ENCODE data around the gene TMEM91.
"Not testable (repeated sequence)": the region's sequence is repeated elsewhere in the genome, so short reads cannot be mapped to it uniquely, and the experiment has no call there.

Gene TMEM91

DNA sequence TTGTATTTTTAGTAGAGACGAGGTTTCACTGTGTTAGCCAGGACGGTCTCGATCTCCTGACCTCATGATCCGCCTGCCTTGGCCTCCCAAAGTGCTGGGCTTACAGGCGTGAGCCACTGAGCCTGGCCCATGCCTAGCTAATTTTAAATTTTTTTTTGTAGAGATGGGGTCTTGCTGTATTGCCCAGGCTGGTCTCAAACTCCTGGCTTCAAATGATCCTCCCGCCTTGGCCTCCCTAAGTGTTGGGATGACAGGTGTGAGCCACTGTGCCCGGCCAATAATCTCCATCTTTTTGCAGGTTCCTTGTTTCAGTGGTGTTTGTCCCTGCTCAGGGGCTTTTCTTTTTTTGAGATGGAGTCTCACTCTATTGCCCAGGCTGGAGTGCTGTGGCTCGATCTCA, 5.2 kb downstream of the TMEM91 start:
- DNase-seq: not testable (repeated sequence)

DNA sequence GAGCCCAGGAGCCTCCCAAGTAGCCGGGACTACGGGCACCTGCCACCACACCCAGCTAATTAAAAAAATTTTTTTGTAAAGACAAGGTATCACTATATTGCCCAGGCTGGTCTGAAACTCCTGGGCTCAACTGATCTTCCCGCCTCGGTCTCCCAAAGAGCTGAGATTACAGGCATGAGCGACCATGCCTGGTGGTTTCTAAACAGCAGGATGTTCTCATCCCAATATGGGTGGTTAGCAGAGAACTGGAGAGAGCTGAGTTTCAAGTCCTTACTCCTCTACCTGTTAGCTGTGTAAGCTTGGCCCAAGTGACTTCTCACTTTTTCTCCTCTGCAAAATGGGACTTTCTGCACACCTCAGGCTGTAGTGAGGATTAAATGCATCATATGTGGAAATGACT, 8.0 kb downstream of the TMEM91 start:
- no peak for DNase-seq

DNA sequence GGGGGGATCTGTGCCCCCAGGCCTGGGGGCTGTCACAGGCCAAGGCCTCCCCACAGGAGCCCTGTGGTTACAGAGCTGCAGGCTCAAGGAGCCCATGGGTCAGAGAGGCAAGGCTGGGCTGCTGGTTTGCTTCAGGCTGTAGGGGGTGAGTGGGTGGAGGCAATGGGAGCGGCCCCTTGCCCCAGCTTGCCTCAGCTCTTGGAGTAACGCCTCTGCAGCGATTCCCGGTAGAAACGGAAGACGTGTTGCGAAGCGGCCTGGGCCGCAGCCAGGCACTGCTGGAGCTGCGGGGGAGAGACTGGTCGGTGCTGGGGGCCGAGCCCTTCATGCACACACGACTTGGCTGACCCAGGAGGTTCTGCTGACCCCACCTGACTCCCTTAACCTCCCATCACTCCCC, 10.1 kb downstream of the TMEM91 start:
- DNase-seq: no peak

DNA sequence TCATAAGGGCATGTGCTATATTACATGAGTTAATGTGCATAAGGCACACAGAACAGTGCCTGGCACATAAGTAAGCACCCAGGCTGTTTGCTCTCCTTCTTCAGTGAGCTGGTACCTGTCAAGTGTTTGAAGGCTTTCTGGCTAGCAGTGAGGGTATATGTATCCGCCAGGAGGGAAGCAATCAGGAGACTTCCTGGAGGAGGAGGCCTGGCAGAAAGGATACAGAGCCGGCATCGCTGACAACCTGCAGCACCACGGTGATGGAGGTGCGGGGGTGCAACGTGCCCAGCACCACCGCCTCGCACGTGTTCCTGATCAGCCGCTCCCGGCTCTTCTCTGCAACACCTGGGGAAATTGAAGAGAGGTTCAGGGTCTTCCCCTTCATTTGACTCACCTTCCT, 15.3 kb downstream of the TMEM91 start:
- DNase-seq: no peak

DNA sequence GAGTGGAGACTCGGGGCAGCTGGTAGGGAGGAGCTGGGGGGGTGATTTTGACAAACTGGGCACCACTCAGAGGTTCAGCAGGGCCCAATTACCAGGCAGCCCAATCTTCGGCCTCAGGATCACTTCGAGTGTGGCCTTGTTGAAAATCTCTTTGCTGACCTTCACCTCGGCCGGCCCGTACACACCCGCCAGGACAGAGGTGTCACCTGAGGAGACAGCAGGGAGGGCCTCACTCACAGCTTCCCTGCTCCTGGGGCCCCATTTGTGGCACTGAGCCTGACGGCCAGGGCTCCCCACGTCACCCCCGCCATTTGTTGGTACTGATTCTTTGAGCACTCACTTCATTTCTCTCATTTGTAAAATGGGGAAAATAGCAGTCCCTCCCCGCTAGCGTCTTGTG, 16.4 kb downstream of the TMEM91 start:
- DNase-seq: no peak

DNA sequence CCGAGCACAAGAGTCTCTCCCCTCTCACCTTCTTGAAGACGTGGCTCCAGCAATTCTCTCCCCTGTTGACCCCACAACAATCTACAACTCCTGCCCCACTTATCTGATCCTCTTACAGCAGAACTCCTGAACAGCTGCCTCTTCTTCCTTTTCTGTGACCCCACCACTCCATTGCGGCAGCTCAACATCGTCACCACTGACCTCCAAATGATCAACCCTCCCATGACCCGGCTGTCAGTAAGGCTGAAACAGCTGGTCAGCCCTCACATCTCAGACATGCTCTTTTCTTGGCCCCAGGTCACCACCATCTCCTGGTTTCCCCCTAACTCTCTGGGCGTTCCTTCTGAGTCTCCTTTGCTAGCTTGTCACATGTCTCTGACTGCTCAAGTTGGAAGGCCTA, 19.0 kb downstream of the TMEM91 start:
- DNase-seq: no peak

DNA sequence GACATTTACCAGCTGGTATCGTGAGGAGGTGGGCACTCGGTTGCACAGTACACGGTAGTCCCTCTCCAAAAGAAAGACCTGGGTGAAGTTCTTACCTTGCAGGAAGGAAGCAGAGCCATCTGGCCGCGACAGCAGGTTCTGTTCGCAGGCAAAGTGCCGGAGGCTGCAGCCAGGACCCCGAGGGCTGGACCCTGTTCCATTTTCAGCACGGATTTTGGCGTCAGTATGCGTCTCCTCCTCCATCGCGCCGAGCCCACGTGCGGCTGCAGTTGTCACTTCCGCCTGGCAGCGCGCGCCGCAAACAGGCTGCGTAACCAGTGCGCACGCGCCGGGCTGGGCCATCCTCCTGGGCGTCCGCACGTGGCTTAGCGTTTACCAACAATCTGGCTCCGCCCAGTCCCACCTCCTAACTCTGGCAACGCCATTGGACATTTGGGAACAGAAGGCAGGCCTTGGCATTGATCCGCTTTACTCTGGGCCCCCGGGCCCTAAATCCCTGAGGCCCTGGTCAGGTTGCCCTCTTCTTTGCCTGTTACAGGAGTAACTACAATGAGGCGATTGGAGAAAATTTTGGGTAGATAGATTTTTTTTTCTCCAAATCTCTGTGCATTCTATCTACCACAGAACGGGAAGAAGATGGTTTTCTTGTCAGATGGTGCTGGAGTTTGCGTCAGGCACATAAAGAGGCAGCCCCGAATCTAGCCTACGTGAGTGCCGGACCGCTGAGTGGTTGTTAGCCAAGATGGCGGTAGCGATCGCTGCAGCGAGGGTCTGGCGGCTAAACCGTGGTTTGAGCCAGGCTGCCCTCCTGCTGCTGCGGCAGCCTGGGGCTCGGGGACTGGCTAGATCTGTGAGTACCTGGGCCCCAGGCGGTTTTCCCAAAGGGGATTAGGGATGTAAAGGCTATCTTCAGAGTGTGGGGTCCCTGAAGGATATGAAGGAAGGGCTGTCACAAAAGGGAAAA, 21.0 kb downstream of the TMEM91 start, which contains the start of the genes BCKDHA and EXOSC5:
Gene BCKDHA (plus strand): TSS at position 733 of the 964 bp plus-strand sequence. CDS start 10 bp downstream, at position 743.
Gene EXOSC5 (minus strand): TSS at position 274 of the 964 bp plus-strand sequence. CDS start 31 bp downstream, at position 243.
- DNase-seq: peak; percentile 99

DNA sequence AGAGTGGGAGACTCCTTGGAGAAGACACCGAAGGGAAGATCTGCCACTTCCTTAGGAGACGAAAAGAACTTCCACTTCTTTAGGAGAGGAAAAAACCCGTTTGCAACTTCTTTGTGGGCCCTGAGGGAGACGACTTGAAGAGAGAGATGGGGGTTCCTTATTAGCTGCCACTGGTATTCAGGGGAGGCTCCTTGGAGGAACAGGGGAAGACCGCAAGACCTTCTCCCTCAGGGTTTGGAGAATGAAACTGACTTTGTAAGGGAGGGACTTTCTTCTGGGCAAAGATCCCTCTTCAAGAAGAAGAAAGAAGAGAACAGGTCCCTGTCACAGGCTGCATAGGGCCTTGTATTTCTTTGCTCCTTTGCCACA, 21.7 kb downstream of the TMEM91 start:
- DNase-seq: no peak

DNA sequence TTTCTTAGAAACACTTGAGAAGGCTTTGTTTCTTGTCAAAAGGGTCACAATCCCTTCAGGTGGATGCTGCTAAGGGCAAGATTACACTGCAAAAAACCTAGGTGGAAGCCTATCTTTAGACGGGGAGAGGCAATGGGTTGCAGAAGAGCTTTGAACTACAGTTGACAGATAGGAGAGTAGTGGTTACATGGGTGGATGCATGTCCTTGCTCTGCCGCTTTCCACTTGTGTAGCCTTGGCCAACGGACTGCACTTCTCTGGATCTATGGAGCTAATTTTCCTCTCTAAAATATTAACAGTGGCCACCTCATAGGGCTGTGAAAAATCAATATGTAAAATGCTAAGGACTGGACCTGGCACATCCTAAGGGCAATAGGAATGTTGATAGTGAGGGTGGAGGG, 22.3 kb downstream of the TMEM91 start:
- no peak for DNase-seq

DNA sequence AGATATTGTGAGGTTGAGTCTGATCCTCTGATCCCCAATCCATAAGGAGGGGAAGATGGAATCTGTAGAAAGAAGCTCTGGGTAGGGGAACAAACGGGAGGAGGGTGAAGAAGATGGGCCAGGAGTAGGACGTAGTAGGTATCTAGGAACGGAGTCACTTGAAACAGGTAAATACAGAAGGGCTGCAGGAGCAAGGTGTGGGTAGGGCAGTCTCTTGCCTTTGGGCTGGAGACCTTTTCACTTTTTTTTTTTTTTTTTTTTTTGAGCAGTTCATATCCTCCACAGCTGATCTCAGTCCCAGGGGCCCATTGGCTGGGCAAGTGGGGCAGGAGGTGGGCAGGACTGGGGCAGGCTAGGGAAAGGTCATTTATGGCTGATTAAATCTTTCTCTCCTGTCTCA, 22.8 kb downstream of the TMEM91 start:
- DNase-seq: no peak

DNA sequence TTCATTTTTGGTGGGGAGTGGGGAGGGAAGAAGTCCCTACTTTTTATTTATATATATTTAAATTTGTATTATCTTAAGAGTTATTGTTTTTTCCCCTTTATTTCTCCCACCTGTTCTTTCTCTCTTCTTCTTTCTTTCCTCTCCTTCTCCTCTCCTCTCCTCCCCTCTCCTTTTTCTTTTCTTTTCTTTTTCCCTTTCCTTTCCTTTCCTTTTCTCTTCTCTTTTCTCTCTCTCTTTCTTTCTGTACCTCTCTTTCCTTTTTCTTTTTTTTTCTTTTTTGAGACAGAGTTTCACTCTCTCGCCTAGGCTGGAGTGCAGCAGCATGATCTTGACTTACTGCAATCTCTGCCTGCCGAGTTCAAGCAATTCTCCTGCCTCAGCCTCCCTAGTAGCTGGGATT, 23.2 kb downstream of the TMEM91 start:
- no peak for DNase-seq

DNA sequence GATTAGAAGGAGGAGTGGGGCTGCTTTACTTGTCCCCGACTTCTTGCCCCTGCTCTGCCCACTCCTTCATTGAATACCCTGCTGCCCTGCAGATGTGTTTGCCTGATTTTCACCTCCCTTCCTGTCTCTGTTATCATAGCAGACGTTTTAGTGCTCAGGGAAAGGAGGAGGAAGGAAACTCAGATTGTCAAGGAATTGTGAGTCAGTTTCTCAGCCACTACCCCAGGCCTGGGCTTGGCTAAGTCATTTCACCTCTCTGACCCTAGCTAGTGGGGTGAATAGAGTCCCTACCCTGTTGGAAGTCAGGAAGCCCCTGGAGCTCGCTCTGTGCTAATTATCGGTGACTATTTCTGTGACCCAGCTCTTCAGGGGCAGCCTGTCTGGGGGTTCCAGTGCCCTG, 25.1 kb downstream of the TMEM91 start:
- no peak for DNase-seq

DNA sequence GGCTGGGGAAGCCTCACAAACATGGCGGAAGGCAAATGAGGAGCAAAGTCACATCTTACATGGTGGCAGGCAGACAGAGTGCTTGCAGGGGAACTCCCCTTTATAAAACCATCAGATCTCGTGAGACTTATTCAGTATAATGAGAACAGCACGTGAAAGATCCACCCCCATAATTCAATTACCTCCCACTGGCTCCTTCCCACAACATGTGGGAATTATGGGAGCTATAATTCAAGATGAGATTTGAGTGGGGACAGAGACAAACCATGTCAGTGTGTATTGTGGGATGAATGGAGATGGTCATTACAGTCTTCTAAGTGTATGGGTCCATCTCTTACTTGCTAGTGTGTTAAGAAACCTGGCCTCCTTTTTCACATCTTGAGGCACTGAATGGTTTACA, 25.7 kb downstream of the TMEM91 start:
- no peak for DNase-seq

DNA sequence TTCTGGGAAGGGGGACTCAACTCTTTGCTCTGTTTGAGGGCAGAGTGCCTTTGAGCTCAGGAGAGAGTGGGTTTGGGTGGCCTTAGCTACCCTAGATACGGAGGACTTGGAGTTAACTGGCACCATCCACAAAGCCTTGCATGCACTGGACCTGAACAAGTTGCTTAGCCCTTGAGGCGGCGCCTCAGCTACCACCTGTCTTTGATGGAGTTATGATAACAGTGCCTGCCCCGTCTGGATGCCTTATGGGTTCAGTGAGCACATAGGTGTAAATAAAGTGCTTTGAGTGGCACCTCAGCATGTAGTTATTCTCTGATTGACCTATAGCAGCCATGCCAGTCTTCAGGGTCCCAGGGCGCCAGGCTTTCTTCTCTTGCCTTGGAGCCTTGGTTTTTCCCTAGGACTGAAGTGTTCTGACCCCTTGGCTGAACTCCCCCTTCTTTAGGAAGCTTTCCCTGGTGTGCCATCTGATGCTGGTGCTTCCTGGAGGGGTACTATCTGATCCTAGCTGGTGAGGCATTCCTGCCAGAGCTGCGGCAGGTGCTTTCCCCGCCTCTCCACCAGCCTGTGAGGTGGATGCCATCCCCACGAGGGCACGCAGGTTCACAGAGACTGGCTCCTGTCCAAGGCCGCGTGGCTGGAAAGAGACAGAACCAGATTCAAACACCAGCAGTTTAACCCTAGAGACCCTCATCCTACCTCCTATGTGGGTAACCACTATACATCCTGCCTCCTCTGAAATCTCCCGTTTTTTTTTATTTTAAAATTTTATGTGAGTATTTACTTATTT, 27.0 kb downstream of the TMEM91 start:
- DNase-seq: no peak

DNA sequence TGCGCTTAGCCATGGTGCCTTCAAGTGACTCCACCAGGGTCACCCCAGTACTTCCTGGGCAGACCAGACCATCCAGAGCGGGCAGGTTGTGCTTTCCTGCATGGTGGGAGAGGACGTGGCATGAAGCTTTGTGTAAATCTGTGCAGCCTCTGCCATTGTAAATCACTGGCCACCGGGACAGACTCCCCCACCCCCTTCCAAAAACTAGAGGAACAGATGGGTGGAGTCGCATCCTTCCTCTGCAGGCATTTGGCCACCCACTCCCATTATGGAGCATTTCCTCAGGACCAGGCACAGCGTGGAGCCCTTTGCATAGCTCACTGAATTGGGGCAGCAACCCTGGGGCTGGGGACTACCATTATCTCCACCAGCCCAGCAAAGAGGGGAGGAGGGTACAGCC, 29.4 kb downstream of the TMEM91 start:
- DNase-seq: no peak

DNA sequence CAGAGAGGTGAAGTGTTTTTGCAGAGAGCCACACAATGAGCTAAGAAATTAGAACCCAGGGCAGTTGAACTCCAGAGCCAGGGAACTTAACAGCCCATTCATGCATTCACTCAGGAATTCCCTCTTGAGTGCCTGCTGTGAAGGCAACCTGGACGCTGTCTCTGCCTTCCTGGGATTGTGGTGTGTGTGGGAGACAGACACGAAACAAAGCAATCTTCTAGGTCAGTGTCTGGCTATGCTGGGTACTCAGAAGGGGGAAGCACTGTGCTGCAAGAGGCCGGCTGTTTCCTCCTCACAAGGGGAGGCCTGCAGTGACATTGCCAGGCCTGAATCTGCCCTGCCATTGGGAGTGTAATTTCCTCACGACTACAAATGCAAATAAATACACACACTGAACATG, 30.9 kb downstream of the TMEM91 start:
- no peak for DNase-seq

DNA sequence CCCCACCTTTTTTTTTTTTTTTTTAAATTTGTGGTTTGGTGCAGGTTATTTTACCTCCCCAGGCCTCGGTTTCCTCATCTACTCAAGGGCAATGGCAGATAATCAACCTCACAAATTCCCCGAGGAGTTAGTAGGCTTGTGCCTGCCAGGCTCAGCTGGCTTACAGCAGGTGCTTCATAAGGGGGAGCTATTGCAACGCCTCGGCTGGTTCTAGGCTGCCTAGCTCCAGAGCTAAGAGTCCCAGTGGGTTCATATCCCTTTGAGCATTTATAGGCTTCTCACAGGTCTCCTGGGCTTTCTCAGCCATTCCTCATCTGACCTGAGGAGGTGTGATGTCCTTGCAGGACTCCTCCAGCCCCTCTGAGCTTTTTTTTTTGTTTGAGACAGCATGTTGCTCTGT, 31.9 kb downstream of the TMEM91 start:
- no peak for DNase-seq

DNA sequence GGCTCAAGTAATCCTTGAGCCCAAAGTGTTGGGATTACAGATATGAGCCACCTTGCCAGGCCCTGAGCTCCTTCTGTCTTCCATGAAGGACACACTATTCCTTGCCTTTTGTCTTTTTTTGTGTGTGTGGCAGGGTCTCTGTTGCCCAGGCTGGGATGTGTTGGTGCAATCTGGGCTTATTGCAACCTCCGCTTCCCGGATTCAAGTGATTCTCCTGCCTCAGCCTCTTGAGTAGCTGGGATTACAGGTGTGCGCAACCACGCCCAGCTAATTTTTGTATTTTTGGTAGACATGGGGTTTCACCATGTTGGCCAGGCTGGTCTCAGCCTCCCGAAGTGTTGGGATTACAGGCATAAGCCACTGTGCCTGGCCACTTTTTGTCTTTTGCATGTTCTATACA, 32.5 kb downstream of the TMEM91 start:
- not testable (repeated sequence) for DNase-seq

DNA sequence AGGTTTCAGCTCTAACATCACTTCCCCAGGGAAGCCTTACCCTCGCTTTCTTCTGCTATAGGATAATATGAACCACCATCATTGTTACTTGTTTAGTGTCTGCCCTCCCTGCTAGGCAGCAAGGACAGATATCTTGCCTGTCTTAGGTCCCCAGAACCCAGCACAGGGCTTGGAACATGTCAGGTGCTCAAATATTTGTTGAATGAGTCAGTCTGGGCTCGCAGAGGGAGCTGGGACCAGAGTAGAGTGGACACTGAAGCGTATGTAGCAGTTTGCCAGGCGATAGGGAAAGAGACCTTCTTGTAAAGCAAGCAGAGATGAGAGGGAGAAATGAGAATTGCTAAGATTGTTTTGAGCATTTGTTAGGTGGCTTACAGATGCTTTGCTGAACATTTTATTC, 33.0 kb downstream of the TMEM91 start:
- DNase-seq: no peak

DNA sequence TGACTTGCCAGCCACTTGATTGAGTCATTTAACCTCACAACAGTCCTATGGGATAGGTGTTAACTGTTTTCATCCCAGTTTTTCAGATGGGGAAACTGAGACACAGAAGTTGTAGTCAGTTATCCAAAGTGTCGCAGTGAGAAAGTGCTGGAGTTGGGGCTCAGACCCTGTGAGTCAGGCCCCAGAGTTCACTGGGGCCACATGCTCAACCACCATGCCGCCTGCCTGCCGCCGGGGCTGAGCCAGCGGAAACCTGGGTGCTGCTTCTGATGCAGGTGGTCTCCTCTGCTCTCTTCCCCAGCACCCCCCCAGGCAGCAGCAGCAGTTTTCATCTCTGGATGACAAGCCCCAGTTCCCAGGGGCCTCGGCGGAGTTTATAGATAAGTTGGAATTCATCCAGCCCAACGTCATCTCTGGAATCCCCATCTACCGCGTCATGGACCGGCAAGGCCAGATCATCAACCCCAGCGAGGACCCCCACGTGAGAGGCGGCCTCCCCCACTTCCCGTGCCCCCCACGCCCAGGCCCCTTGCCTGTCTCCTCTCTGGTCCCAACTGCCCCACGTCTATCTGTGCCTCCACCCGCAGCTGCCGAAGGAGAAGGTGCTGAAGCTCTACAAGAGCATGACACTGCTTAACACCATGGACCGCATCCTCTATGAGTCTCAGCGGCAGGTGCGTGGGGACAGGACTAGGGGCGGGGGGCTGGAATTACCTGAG, 34.2 kb downstream of the TMEM91 start:
- no peak for DNase-seq

DNA sequence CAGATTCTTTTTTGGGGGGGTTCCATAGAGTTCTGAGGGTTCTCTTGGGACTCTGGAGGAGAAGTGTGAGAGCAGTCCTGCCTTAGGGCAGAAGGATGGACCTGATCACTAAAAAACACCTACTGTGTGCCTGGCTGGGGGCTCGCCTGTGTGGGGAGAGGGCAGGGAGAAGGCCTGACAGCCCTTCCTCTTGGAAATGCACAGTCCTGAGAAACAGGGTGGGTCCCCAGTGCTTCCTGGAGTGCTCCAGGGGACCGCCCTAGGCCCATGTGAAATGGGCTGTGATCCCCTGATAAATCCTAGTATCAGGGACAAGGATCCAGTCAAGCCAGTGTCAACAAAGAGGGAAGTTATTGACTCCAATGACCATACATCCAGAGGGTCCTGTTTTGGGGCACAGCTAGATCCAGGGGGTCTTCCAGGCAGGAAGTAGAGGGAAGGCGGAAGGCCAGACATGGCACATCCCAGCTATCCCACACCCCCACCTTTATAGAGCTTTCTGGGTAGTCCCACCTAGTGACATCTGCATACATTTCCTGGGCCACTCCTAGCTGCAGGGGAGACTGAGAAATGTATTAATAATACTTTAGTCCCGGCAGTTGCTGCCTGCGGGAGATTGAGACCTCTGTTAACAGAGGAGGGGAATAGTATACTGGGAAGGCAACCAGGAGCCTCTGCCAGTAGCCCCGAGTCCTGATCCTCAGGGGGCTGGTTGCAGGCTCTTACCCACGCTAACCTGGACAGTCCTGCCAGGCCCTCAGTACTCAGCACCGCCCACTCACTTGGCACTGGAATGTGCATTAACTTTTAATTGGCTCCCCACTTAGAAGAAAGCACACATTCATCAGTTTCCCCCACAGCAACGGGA, 35.0 kb downstream of the TMEM91 start:
- DNase-seq: no peak

DNA sequence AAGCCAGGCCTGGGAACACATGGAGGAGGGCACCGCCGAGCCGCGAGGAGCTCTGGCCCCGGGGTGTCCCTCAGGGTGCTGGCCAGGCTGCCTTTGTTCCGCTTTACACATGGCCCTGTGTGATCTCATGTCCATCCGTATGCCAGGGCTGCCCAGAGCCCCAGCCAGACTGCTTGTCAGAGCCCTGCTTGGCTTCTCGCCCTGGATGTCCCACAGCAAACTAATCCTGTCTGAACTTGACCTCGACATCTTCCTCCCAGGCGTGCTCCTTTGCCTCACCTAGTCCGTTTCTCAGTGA, 35.6 kb downstream of the TMEM91 start:
- no peak for DNase-seq

Measured in stimulated activated CD8-positive, alpha-beta memory T cell treated with anti-CD3 and anti-CD28 coated beads, Interleukin-4, amount 100 ng/mL, for 48 hours (primary cell).